NCI-H1092 treated with DMSO at 0.1 percent for 48 hours (cell line): ENCODE data around the gene LRRC15.

Experiments
- DNase-seq: peaks from one replicate; lab custom pipeline; 2025; lab: John Stamatoyannopoulos, UW

LRRC15 gene

GRCh38 chr3:194384569-194385001 is 15.0 kb upstream of the LRRC15 start:
- no peak for DNase-seq

GRCh38 chr3:194384156-194384555 is 14.6 kb upstream of the LRRC15 start:
- no peak for DNase-seq

- DNase-seq, result no peak
These were observed 13.9 kb upstream of the LRRC15 start for GRCh38 chr3:194383276-194383940.

GRCh38 chr3:194382892-194383223 is 13.3 kb upstream of the LRRC15 start:
- no peak for DNase-seq

- DNase-seq, result no peak
These were observed 12.8 kb upstream of the LRRC15 start for GRCh38 chr3:194382196-194382891.

- no peak for DNase-seq
These were observed 11.9 kb upstream of the LRRC15 start for GRCh38 chr3:194381460-194381875.

GRCh38 chr3:194380326-194380725 is 10.8 kb upstream of the LRRC15 start:
- no peak for DNase-seq

GRCh38 chr3:194379651-194380050 is 10.1 kb upstream of the LRRC15 start:
- DNase-seq, result peak; percentile 22

GRCh38 chr3:194379231-194379630 is 9.7 kb upstream of the LRRC15 start:
- no peak for DNase-seq

- no peak for DNase-seq
These were observed 8.2 kb upstream of the LRRC15 start for GRCh38 chr3:194377708-194378107.

- no peak for DNase-seq
These were observed 6.7 kb upstream of the LRRC15 start for GRCh38 chr3:194376241-194376560.

GRCh38 chr3:194375473-194376240 is 6.1 kb upstream of the LRRC15 start:
- DNase-seq, result no peak

- DNase-seq, result no peak
These were observed 5.4 kb upstream of the LRRC15 start for GRCh38 chr3:194374935-194375334.

- DNase-seq, result no peak
These were observed 4.4 kb upstream of the LRRC15 start for GRCh38 chr3:194373899-194374298.

- DNase-seq, result no peak
These were observed 3.5 kb upstream of the LRRC15 start for GRCh38 chr3:194373028-194373427.

- DNase-seq, result no peak
These were observed 1.2 kb upstream of the LRRC15 start for GRCh38 chr3:194370753-194371152.

GRCh38 chr3:194368918-194369317 is 625 bp downstream of the LRRC15 start:
- no peak for DNase-seq

- DNase-seq, result no peak
These were observed 1.3 kb downstream of the LRRC15 start for GRCh38 chr3:194367992-194368841.

- DNase-seq, result no peak
These were observed 3.5 kb downstream of the LRRC15 start for GRCh38 chr3:194365978-194366490.

- no peak for DNase-seq
These were observed 4.0 kb downstream of the LRRC15 start for GRCh38 chr3:194365526-194365925.

GRCh38 chr3:194364652-194365434 is 4.7 kb downstream of the LRRC15 start:
- peak; percentile 83 for DNase-seq
